GM12875 (cell line): Measurements from ENCODE around the gene IL20.

ENCODE experiments used
- H3K4me3 ChIP-seq: one replicate; pipeline ENCODE4 v1.5.1; 2011; ENCODE audit warnings: low read depth, low read length, control low read depth
- TF ChIP-seq, protein P1 (sequence below): IDR thresholded peaks from 2 replicates; pipeline ENCODE4 v1.5.1; 2011; ENCODE audit warnings: low read depth, mild to moderate bottlenecking, control low read depth, inconsistent platforms, low read length, moderate library complexity, borderline replicate concordance; ENCODE audit not compliant: insufficient read depth

Gene IL20

DNA sequence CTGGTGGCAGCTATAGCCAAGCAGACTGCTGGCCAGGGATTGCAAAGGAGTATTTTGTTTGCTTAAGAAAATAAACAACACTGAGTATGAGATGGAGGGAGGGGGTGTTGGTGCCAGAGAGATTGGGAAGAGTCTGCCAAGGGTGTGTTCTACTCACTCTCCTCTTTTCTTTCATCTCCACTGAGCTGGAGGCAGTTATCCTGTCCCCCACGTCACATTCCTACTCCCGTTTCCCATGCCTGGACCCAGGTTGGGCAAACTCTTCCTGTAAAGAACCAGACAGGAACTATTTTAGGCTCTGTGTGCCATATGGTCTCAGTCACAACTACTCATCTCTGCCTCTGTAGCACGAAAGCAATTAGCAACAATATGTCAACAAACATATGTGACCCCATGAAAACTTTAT is 30.4 kb downstream of the IL20 start:
- TF ChIP-seq, protein P1, sequence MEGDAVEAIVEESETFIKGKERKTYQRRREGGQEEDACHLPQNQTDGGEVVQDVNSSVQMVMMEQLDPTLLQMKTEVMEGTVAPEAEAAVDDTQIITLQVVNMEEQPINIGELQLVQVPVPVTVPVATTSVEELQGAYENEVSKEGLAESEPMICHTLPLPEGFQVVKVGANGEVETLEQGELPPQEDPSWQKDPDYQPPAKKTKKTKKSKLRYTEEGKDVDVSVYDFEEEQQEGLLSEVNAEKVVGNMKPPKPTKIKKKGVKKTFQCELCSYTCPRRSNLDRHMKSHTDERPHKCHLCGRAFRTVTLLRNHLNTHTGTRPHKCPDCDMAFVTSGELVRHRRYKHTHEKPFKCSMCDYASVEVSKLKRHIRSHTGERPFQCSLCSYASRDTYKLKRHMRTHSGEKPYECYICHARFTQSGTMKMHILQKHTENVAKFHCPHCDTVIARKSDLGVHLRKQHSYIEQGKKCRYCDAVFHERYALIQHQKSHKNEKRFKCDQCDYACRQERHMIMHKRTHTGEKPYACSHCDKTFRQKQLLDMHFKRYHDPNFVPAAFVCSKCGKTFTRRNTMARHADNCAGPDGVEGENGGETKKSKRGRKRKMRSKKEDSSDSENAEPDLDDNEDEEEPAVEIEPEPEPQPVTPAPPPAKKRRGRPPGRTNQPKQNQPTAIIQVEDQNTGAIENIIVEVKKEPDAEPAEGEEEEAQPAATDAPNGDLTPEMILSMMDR: no peak
- H3K4me3 ChIP-seq: no peak overlapping the region

DNA sequence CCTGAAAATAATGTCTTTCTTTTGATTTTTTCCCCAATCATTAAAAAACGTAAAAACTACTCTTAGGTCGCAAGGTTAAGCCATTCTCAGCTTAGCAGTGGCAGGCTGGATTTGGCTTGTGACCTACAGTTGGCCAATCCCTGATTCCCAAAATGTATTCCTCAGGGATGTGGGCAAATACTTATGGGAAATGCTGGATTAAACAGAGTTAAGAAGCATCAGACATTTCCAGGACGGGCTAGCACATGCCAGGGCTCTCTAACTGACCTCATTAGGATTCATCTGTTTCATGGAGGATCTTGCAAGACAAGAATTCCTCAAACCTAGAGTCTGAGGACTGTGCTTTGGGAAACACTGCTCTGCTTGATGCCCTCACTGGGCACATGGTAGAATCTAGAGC is 30.8 kb downstream of the IL20 start:
- no peak overlapping the region for H3K4me3 ChIP-seq
- TF ChIP-seq, protein P1: no peak

DNA sequence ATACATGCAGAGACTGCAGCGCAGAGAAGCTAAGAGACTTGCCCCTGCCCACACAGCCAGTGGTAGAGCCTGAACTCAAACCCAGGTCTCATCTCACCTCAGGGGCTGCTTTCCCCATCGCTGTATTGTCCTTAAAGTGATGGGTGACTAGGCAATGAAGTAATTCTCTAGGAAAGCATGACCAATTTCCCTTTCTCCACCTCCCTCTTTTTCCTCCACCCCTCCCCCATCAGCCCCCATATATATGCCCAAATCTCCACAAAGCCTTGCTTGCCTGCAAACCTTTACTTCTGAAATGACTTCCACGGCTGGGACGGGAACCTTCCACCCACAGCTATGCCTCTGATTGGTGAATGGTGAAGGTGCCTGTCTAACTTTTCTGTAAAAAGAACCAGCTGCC is 31.8 kb downstream of the IL20 start, which contains the start of gene IL24:
Gene IL24, plus strand, starts transcription at position 269 of the 400 bp plus-strand sequence. CDS start 390 bp downstream, outside the sequence.
- no peak within 1 kb of the TSS for H3K4me3 ChIP-seq
- TF ChIP-seq, protein P1: no peak

DNA sequence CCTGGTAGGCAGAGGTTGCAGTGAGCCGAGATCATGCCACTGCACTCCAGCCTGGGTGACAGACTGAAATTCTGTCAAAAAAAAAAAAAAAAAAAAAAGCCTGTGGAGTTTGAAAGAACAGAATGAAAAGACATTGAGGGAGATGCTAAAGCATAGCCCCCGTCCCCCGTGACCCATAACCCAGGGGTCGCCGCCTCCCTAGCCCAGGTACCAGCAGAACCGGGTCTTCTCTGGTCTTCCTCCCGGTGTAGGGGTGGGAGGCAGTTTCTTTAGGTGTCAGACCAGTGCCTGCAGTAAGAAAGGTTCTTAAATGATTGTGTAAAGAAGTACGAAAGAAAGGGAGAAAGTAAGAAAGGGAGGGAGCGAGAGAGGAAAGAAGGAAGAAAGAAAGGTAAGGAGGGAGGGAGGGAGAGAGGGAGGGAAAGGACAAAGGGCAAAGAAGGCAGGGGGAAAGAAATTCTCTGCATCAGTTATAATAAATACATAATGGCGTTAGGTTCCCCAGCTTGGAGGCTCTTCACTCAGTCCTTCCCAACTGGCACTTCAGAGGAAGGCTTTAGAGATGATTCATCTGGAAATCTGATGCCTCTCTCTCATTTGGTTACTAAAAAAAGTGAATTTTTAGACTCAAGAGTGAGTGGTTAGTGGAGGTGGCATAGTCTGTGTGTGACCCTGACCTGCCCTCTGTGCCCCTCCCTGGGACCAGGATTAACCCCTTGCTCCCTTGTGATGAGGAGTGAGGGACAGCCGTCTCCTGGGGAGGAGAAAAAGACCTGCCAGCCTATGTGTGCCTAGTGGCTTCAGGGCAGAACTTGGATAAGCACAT is 32.9 kb downstream of the IL20 start:
- no peak overlapping the region for H3K4me3 ChIP-seq
- TF ChIP-seq, protein P1: no peak

DNA sequence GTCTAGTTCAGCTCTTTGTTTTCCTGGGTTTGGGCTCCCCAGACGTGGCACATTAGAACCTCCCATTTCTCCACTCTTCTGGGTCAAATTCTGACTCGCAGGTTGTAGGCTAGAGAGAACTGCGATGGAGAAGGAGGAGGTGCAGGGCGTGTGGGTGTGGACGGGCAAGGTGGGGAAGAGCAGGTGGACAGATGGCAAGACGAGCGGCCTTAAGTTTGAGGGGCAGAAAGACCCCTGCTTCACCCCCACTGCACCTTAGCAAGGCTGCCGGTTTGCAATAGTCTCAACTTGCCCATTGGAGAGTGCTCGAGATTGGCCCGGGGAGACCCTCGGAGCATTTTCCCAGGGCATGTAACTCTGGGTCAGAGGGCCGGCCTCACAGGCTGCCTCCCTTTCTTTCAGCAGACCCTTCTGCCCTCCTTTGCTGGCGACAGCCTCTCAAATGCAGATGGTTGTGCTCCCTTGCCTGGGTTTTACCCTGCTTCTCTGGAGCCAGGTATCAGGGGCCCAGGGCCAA is 33.5 kb downstream of the IL20 start:
- no peak overlapping the region for H3K4me3 ChIP-seq
- TF ChIP-seq, protein P1: no peak

DNA sequence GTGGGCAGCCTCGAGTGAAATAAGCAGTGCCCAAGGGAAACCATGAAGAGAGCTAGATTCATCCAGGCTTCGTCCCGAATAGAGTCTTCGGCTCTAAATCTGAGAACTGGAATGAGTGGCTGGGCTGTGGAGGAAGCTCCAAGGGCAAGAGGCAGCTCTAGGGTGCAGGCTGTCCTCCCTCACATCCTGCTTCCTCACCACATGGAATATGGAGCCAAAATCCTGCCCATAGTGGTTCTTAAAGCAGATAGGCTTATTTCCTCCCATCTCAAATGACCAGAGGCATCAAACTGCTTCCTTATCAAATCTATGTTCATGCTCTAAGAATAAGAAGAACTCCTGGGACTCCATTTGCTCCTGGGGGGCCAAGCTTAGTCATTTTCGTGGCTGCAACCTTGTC is 34.3 kb downstream of the IL20 start:
- TF ChIP-seq, protein P1: no peak
- H3K4me3 ChIP-seq: no peak overlapping the region

DNA sequence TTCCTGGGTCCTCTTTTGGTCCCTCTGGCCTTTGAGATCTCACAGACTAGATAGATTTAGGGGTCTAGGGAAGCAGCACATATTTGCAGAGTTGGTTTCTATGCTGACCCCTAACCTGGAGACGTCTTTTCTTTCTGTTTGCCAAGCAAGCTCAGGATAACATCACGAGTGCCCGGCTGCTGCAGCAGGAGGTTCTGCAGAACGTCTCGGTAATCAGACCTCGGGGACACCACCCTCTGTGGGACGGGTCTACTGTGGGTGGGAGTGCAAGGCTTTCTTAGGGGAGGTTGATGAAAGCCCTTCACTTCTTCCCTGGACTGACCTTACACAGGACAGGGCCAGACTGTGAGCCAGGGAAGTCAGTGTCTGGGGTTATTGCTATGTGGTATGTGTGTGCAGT is 34.7 kb downstream of the IL20 start:
- TF ChIP-seq, protein P1: no peak
- H3K4me3 ChIP-seq: no peak overlapping the region
